GM21447 (cell line): ENCODE measurements around the gene PDGFB.
"Not testable (repeated sequence)": the region's sequence is repeated elsewhere in the genome, so short reads cannot be mapped to it uniquely, and the experiment has no call there.

ENCODE experiments used
- ATAC-seq: cut with Tn5 transposase; IDR thresholded peaks from one replicate; pipeline ENCODE4 v1.9.1; 2021; ENCODE audit not compliant: unreplicated experiment

The PDGFB gene

GRCh38 chr22:39229075-39229474, 15.7 kb downstream of the PDGFB start:
- ATAC-seq, result no peak

- no peak for ATAC-seq
Measured at GRCh38 chr22:39227542-39228272, 17.1 kb downstream of the PDGFB start.

DNA sequence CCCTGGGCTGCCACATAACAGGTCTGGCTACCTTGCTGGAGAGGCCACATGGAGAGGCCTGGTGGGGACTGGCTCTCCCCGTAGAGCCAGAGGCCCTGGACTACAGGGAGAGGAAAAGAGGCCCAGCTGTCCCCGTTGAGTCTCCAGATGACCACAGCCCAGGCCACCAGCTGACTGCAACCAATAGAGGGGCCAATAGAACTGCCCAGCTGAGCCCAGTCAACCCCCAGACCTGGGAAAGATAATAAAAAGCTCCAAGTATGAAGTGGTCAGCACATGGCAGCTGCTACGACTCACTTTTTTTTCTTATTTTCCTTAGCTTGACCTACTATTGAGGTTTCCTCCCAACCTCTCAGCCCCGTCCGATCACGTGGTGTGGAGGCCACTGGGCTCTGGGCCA, 18.4 kb downstream of the PDGFB start:
- ATAC-seq, result no peak

GRCh38 chr22:39225591-39225990, 19.2 kb downstream of the PDGFB start:
- ATAC-seq, result no peak

- no peak for ATAC-seq
Measured at GRCh38 chr22:39224550-39224949, 20.2 kb downstream of the PDGFB start.

DNA sequence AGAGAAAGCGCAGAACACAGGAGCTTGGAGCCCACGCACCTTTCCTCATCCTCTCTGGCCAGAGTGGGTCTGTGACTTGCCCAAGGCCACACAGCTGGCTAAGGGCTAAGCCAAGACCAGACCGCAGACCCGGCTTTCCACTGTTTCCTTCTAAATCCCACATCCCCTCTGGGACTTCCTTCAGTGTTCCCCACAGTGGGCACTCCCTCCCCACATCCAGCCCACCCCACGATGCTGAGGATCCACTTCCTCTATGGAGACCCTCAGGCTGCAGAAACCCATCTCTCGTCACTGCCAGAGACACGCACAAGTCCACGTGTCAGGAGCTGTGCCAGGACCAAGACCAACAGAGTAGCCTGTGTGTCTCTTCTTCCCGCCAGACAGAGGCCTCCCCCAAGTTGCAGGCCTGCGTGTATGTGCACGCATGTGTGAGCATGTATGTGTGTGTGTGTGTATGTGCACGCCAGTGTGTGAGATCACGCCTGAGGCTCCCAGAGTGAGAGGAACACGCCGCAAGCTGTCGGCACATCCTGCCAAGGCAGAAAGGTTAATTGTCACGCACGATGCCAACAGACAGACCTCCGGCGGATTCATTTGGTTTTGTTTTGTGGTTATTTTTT, 21.6 kb downstream of the PDGFB start:
- ATAC-seq, result no peak

- ATAC-seq, result no peak
Measured at GRCh38 chr22:39221999-39222686, 22.6 kb downstream of the PDGFB start.

DNA sequence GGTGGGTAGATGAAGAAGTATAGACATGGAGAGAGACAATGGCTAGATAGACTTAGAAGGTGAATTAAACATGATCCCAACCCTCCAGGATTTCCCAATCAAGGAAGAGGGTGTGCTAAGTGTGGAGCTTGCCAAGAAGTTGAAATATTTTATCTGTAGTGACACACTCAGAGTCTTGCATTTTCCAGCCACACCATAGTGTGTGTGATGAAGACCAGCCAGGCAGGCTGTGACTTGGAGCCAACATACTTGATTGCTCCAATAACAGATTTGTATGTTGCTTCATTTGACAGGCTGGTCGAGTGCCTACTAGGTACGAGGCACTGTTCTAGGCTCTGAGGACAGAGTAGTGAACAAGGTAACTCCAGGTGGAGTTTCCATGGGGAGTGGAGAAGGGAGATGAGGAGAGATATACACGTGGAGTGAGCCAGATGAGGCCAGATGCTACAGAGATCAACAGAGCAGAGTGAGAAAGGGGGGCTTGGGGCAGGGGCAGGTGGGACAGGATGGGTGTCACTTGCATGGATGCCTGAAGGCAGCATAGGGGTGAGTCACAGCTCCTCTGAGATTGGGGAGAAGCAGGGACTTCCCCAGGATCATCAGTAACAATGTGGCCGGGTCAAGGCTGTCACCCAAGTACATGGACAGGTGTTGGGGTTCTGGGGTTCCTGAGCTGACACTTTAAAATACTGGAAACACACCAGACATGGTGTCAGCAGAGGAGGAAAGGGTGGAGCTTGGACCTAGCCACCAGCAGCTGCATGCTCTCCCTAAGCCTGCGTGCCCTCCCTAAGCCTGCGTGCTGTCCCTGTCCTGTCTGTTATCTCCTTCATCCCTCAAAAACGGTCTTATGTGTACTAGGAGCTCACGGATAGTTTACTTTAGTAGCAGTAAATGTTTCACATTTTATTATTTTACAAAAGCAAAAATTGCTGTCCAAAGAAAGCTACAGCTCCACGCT, 23.6 kb downstream of the PDGFB start:
- ATAC-seq, result no peak

DNA sequence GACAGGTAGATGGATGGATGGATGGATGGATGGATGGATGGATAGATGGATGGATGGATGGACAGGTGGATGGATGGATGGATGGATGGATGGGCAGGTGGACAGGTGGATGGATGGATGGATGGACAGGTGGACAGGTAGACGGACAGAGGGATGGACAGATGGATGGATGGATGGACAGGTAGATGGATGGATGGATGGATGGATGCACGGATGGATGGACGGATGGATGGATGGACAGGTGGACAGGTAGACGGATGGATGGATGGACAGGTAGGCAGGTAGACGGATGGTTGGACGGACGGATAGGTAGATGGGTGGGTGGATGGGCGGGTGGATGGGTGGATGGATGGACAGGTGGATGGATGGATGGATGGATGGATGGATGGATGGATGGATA, 24.3 kb downstream of the PDGFB start:
- no peak for ATAC-seq

DNA sequence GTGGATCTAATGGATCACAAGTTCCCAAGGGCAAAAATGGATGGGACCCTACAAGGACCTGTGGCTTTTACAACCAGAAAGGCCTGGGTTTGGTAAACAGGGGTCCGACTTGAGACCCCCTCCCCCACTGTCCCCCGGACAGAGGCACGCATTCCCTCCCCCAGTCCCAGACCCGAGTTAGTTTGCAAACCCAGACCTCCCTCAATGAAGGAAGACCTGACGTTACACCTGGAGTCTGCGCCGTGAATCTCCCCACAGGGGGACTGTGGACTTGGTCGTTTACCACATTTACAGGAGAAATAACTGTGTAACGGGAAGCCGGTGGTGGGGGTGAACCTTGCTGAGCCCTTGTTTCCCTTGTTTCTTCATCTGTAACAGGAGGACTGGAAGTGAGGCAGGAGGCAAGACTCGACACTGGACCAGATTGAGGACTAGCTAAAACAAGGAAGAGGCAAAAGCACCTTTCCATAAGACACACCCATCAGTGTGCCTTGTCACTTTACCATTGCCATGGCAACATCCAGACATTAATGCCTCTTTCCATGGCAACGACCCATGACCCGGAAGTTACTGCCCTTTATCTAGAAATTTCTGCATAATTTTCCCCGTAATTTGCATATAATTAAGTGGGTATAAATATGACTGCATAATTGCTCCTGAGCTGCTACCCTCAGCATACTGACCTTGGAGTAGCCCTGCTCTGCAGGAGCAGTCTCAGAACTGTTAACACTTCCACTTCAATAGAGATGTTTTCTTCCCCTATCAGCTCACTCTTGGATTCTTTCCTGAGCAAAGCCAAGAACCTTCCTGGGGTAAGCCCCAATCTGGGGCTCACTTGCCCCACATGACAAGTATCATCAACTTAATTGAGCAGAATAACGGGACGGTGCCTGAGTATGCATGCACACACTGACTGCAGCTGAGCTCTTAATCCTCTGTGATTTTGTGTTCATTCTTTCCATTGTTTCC, 25.4 kb downstream of the PDGFB start:
- no peak for ATAC-seq

DNA sequence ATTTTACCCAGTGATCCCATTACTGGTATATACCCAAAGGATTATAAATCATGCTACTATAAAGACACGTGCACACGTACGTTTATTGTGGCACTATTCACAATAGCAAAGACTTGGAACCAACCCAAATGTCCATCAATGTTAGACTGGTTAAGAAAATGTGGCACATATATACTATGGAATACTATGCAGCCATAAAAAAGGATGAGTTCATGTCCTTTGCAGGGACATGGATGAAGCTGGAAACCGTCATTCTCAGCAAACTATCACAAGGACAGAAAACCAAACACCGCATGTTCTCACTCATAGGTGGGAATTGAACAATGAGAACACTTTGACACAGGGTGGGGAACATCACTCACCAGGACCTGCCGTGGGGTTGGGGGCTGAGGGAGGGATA, 26.4 kb downstream of the PDGFB start:
- not testable (repeated sequence) for ATAC-seq

DNA sequence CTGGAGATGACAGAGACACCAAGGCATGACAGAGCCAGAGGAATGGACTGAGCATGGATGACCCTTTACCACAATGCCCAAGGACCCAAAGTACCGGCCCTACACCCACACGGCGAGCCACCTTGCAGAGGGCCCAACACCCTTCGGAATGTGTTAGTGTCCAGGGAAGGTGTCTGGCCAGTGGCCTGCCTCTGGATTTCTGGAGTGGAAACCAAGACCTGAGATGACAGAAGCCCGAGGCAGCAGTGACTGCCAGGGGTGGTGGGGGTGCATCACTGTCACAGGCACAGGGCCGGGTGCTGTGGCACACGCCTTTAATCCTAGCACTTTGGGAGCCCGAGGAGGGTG, 28.7 kb downstream of the PDGFB start:
- ATAC-seq, result no peak

DNA sequence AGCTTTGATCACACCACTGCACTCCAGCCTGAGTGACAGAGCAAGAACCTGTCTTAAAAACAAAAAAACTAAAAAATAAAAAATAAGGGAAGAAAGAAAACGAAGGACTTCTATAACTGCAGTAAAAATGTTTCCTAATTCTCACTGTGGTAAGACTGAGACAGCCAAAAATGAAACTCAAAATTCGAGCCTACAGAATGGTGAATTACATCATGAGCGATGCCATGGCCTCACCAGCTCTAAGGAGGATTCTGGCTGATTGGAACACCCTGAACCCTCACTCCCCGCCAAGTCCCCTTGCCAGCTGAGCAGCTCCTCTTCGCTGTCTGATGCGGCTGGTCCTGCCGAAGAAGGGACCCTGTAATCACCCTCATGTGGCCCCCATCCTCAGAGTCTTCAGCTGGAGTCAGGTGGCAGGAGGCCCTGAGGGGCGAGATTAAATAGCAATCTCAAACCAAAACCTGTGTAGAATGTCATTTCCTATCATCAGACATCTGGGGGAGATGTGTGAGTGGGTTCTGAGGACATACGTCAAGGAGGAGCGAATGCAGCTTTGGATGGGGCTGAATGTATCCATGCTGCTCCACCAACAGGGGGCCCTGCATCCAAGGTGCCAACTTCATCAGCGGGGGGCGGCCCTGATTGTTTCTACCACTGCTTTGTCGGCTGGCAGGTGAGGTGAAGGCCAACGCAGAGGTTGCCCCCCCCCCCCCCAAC, 29.2 kb downstream of the PDGFB start:
- no peak for ATAC-seq

- no peak for ATAC-seq
Measured at GRCh38 chr22:39215070-39215396, 29.7 kb downstream of the PDGFB start.

GRCh38 chr22:39214383-39215069, 30.3 kb downstream of the PDGFB start:
- no peak for ATAC-seq

GRCh38 chr22:39214006-39214382, 30.8 kb downstream of the PDGFB start:
- no peak for ATAC-seq

DNA sequence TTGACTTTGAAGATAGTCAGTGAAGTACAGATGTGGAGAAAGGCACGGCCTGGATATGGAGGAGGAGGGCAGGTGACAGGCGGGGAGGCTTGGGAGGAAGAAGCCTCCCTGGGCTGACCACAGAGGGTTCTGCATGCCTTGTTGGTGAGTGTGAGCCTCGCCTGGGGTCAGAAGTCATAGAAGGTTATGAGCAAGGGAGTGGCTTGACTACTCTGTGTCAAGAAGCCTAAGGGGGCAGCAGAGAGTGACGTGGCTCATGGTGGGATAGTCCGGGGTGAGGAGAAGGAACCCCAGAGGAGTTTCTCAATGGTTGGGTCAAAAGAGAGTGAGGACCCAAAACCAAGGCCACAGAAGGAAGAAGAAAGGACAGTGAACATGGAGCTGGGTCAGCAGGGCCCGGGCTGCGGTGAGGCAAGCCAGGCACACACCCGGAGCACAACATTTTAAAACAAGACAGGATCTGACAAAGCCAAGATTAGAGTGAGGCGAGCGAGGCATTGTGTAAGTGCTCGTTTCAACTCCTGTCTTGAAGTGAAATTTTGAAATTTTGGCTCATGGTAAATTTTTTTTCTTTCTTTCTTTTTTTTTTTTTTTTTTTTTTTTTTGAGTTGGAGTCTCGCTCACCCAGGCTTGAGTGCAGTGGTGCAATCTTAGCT, 31.9 kb downstream of the PDGFB start:
- no peak for ATAC-seq

- no peak for ATAC-seq
Measured at GRCh38 chr22:39209756-39210155, 35.0 kb downstream of the PDGFB start.
